ENCODE data around the gene ADAM33. TPM values are rescaled to one million over a fixed set of nuclear protein-coding genes. Genes with fewer than 3 reads are reported as not detected.

The ADAM33 gene
- polyA plus RNA-seq, 1 donor from 2014 or later: not detected

DNA sequence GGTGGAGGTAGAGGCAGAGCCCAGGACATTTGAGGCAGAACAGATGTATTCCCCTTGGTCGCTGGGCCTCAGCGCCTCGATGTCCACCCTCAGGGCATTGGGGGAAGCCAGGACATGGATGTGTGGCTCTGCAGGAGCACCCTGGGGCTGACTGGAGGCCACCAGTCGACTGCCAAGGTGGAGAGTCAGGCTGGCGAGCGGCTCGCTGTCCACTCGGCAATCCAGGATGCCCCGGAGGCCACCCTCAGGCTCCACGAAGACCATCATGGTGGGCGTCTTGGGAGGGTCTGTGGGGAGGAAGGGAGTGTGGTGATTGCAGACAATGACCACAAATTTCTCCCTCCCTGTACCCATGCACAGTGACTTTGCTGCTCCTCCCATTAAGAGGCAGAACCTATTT lies 8.2 kb upstream of the ADAM33 start:
- Histone ChIP-seq H3K4me3 (ENCODE audit: low read length) (no peak overlapping the region), H3K27me3 (ENCODE audit: insufficient read depth, low read depth, low read length) (no peaks in the 10 kb centered on the region), H3K27ac (ENCODE audit: low read length) (no peak overlapping the region), H3K4me2 (ENCODE audit: low read length) (no peak overlapping the region), H3K9me3 (ENCODE audit: low read length) (no peaks in the 10 kb centered on the region), H3K9me2 (ENCODE audit: insufficient read depth, low read length) (no peaks in the 10 kb centered on the region), H3F3A (ENCODE audit: insufficient read depth, low read length, poor library complexity, severe bottlenecking) (no peaks in the 10 kb centered on the region), H2AFZ (ENCODE audit: low read depth, low read length) (no peak overlapping the region), H4K20me1 (ENCODE audit: insufficient read depth) (no peaks in the 10 kb centered on the region), H3K9ac (ENCODE audit: low read length) (no peak overlapping the region), H3K36me3 (ENCODE audit: insufficient read depth, low read length) (no peaks in the 10 kb centered on the region), H3K79me2 (replicated peaks; ENCODE audit: insufficient read depth, low read length) (no peaks in the 10 kb centered on the region)
- TF ChIP-seq TAF1 (IDR thresholded peaks at IDR 0.05; ENCODE audit: low read depth) (no peak), RAD21 (conservative IDR thresholded peaks at IDR 0.05) (no peak), SMC3 (conservative IDR thresholded peaks at IDR 0.05; ENCODE audit: poor library complexity) (no peak), MXI1 (conservative IDR thresholded peaks at IDR 0.05; ENCODE audit: poor library complexity, severe bottlenecking) (no peak), POLR2AphosphoS5 (IDR thresholded peaks at IDR 0.05) (no peak), EP300 (conservative IDR thresholded peaks at IDR 0.05; ENCODE audit: poor library complexity, severe bottlenecking) (no peak), EZH2 (IDR thresholded peaks at IDR 0.05; ENCODE audit: borderline replicate concordance, insufficient read depth, low read length, poor library complexity, severe bottlenecking) (no peak)
- TF ChIP-seq, protein P1, sequence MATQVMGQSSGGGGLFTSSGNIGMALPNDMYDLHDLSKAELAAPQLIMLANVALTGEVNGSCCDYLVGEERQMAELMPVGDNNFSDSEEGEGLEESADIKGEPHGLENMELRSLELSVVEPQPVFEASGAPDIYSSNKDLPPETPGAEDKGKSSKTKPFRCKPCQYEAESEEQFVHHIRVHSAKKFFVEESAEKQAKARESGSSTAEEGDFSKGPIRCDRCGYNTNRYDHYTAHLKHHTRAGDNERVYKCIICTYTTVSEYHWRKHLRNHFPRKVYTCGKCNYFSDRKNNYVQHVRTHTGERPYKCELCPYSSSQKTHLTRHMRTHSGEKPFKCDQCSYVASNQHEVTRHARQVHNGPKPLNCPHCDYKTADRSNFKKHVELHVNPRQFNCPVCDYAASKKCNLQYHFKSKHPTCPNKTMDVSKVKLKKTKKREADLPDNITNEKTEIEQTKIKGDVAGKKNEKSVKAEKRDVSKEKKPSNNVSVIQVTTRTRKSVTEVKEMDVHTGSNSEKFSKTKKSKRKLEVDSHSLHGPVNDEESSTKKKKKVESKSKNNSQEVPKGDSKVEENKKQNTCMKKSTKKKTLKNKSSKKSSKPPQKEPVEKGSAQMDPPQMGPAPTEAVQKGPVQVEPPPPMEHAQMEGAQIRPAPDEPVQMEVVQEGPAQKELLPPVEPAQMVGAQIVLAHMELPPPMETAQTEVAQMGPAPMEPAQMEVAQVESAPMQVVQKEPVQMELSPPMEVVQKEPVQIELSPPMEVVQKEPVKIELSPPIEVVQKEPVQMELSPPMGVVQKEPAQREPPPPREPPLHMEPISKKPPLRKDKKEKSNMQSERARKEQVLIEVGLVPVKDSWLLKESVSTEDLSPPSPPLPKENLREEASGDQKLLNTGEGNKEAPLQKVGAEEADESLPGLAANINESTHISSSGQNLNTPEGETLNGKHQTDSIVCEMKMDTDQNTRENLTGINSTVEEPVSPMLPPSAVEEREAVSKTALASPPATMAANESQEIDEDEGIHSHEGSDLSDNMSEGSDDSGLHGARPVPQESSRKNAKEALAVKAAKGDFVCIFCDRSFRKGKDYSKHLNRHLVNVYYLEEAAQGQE (IDR thresholded peaks at IDR 0.05; ENCODE audit: borderline replicate concordance): no peak
- TF ChIP-seq, protein P2, sequence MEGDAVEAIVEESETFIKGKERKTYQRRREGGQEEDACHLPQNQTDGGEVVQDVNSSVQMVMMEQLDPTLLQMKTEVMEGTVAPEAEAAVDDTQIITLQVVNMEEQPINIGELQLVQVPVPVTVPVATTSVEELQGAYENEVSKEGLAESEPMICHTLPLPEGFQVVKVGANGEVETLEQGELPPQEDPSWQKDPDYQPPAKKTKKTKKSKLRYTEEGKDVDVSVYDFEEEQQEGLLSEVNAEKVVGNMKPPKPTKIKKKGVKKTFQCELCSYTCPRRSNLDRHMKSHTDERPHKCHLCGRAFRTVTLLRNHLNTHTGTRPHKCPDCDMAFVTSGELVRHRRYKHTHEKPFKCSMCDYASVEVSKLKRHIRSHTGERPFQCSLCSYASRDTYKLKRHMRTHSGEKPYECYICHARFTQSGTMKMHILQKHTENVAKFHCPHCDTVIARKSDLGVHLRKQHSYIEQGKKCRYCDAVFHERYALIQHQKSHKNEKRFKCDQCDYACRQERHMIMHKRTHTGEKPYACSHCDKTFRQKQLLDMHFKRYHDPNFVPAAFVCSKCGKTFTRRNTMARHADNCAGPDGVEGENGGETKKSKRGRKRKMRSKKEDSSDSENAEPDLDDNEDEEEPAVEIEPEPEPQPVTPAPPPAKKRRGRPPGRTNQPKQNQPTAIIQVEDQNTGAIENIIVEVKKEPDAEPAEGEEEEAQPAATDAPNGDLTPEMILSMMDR (IDR thresholded peaks at IDR 0.05; ENCODE audit: poor library complexity, severe bottlenecking): no peak

DNA sequence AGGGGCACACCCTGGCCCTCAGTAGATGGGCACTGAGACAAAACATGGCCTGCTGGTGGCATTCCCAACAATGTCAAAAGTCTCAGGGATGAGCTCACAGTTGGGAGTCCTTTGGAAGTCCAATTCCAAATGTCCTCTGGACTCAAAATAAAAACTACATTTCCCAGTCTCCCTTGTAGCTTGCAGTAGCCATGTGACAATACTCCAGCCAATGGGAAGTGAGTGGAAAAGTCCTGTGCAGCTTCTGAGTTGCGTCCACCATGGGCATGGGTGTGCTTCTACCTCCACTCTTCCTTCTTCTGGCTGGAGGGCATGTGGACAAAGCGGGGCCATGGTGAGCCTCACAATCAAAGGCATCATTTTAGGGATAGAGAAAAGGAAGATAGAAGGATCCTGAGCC lies 5.8 kb upstream of the ADAM33 start:
- no peaks in the 10 kb centered on the region for H3K79me2 ChIP-seq (replicated peaks; ENCODE audit: insufficient read depth, low read length)
- peaks cover under 1% of the 10 kb centered on the region for H3K27me3 ChIP-seq (ENCODE audit: insufficient read depth, low read depth, low read length)
- no peak overlapping the region for H2AFZ ChIP-seq (ENCODE audit: low read depth, low read length)
- H3F3A ChIP-seq (ENCODE audit: insufficient read depth, low read length, poor library complexity, severe bottlenecking): no peaks in the 10 kb centered on the region
- H3K36me3 ChIP-seq (ENCODE audit: insufficient read depth, low read length): no peaks in the 10 kb centered on the region
- H3K9me3 ChIP-seq (ENCODE audit: low read length): no peaks in the 10 kb centered on the region
- H3K27ac ChIP-seq (ENCODE audit: low read length): no peak overlapping the region
- no peaks in the 10 kb centered on the region for H3K9me2 ChIP-seq (ENCODE audit: insufficient read depth, low read length)
- H3K4me2 ChIP-seq (ENCODE audit: low read length): no peak overlapping the region
- H3K9ac ChIP-seq (ENCODE audit: low read length): no peak overlapping the region
- TF ChIP-seq MXI1 (conservative IDR thresholded peaks at IDR 0.05; ENCODE audit: poor library complexity, severe bottlenecking): no peak
- TF ChIP-seq SMC3 (conservative IDR thresholded peaks at IDR 0.05; ENCODE audit: poor library complexity): no peak
- TF ChIP-seq TAF1 (IDR thresholded peaks at IDR 0.05; ENCODE audit: low read depth): no peak
- TF ChIP-seq, protein P2 (IDR thresholded peaks at IDR 0.05; ENCODE audit: poor library complexity, severe bottlenecking): no peak
- TF ChIP-seq EZH2 (IDR thresholded peaks at IDR 0.05; ENCODE audit: borderline replicate concordance, insufficient read depth, low read length, poor library complexity, severe bottlenecking): no peak
- TF ChIP-seq EP300 (conservative IDR thresholded peaks at IDR 0.05; ENCODE audit: poor library complexity, severe bottlenecking): no peak
- TF ChIP-seq, protein P1 (IDR thresholded peaks at IDR 0.05; ENCODE audit: borderline replicate concordance): no peak
- no peak for TF ChIP-seq RAD21 (conservative IDR thresholded peaks at IDR 0.05)
- no peak for TF ChIP-seq POLR2AphosphoS5 (IDR thresholded peaks at IDR 0.05)
- H3K4me3 ChIP-seq (ENCODE audit: low read length): no peak overlapping the region
- no peaks in the 10 kb centered on the region for H4K20me1 ChIP-seq (ENCODE audit: insufficient read depth)
